Endometrial microvascular endothelial cells (primary cell): ENCODE measurements around the gene LSM12. TPM values are rescaled to one million over a fixed set of nuclear protein-coding genes. Genes with fewer than 3 reads are reported as not detected.

ENCODE experiments used
- in situ Hi-C: cut with HindIII; loops from 2 replicates; pipeline ENCODE4 v1.10.0; 2017; ENCODE audit warnings: low sequenced_read_pairs, low pct_unique_long_range_greater_than_20kb; ENCODE audit errors: inconsistent ontology term
- total RNA-seq: library from RNA; depleted of rRNA; stranded (reverse); fragments of >200 nt; gene quantifications from one replicate; pipeline ENCODE4 v1.2.3, GENCODE V29; 2015; ENCODE audit errors: inconsistent ontology term

The LSM12 gene
- total RNA-seq, 1 donor from 2014 or later: 61.8 TPM

DNA sequence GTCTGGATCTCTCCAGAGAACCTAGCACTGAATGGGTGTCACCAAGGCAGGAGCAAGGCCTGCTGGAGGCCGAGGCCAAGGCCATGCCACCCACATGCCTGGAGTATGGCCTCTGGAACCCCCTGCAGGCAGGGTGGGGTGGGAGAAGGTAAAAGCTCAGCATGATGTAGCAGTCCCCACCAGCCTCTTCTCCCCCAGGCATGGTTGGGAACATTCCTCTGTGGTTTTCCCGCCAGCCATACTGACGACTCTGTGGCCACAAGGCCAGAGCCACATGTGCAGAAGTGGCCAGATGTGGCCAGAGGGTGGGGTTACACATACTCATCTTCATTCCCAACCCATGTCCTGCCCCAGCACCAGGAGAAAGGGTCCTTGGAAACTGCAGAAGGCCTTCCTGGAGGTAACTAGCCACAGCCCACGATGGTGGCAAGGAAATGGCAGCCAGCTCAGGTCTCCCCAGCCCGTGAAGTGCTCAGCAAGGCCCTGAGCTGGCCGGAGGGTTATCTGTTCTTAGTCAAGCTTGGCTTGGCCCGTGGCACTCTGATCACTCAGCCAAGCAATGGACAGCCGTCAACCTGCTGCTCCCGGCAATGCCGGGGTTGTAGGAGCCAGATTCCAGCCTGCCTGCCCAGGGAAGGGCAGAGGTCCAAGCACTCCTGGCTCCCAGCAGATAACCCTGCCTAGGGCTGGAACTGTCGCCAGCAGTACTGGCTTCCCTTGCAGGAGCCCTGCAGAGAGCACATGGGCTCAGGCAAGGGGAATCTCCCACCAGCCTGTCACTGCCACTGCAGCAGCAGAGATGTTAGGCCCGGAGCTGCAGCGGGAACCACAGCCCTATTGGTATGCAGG is 30.9 kb upstream of the LSM12 start:
- in situ Hi-C loops: no loop called here

DNA sequence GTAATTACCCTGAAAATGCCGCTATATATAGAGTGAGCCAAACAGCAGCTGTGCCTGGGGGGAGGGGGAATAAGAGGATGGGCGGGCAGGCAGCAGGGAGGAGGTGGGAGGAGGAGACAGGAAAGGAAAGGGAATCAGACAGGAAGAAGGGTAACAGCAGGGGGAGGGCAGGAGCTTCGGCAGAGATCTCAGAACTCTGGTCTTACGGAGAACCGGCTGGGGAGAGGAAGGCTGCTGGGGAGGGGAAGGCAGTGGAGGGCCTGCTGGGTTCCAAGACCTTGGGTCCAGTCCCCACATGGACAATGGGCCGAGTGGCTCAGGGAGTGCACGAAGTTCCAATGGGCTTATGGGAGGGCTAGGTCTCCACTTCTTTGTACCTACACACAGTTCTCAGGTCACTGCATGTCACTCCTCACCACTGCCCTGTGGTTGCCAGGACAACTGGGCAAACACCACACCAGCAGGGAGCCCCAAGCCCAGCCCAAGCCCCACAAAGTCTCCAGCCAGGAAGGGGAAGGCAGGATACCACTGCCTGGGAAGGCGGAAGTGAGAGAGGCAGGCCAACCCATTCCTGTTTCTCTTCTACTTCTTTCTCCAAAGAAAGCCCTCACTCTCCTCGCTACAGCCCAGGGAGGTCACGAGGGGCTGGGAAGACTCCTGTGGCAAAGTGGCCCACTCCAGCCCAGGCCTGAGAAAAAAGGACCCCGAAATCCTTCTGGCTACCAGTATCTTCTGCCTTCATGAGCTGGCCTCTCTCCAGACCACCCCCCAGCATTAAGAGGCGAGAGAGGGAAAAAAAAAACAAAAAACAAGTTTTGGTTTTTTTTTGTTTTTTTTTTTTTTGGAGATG is 29.4 kb upstream of the LSM12 start:
- in situ Hi-C loops: no loop called here

DNA sequence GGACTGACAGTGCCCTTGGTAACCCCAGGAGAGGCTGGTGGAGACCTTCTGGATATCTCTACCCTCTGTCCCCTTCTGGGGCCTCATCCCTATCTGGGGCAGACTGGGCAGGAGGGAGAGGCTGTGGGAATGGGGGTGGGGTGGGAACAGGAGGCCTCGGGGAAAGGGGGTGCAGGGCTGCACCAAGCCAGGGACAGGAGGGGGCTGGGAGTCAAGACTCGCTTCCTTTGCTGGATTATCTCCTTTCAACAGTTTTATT is 28.8 kb upstream of the LSM12 start:
- in situ Hi-C loops: no loop called here

DNA sequence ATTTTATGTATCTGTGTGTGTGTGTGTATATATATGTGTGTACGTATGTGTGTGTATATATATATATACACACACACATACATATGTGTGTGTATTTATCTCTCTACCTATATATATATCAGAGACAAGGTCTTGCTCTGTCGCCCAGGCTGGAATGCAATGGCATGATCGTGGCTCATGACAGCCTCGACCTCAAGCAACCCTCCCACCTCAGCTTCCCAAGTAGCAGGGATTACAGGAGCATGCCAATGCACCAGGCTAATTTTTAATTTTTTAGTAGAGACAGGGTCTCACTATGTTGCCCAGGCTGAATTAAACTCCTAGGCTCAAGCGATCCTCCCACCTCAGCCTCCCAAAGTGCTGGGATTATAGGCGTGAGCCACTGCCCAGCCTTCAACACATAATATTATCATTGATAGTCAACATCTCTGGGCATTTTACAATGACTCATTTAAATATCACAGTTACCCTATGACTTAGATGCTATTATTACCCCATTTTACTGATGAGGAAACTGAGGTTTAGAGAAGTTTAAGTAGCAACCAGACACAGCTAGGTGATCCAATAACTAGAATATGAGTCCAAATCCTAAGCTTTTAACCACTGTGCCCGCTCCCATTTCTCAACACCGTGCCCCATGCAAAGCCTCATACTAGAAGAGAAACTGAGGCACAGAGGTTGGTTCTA is 28.4 kb upstream of the LSM12 start:
- in situ Hi-C loops: no loop called here

DNA sequence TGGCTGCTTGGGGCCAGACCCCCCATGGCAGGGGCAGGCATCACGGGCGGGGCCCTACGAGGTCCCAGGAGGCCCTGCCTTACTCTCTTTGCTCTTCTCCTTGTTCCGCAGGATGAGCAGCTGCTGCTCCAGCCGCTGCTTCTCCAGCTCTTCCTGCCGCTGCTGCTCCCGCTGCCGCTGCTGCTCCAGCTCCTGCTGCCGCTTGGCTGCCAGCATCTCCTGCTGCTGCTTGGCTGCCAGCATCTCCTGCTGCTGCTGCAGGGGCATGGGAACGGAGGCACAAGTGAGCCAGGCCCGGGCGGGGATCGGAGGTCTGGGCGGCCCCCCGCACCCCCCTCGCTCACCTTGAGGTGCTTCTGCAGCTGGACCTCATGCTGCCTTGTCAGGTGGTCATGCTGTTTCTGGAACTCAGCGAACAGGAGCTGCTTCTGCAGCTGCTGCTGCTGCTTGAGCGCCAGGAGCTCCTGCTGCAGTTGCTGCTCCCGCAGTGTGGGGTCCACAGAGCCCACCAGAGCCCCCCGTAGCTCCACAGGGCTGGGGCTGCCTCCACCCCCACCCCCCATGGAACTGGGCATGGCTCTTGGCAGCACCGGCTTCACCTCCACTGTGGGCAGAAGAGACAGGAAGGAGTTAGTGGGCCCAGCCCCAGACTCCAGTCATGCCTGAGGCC is 26.9 kb upstream of the LSM12 start:
- in situ Hi-C loops: no loop called here

DNA sequence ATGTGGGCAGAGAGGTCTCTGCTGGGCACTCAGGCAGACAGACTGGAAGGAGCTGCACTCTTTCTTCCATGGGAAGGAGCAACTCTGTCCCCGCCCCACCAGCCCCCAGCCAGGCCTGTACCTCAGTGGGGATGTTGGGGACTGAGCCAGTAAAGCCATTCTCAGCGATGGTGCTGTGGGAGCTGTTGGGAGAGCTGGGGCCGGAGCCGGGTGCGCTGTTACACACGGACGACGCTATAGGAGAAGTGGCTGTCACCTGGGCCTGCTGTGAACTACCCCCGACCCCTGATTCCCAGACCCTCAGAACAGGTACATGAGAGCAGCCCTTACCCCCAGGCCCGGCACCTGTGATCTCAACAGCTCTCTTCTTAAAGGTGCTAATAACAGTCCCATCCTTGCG is 25.6 kb upstream of the LSM12 start:
- in situ Hi-C loops: no loop called here

DNA sequence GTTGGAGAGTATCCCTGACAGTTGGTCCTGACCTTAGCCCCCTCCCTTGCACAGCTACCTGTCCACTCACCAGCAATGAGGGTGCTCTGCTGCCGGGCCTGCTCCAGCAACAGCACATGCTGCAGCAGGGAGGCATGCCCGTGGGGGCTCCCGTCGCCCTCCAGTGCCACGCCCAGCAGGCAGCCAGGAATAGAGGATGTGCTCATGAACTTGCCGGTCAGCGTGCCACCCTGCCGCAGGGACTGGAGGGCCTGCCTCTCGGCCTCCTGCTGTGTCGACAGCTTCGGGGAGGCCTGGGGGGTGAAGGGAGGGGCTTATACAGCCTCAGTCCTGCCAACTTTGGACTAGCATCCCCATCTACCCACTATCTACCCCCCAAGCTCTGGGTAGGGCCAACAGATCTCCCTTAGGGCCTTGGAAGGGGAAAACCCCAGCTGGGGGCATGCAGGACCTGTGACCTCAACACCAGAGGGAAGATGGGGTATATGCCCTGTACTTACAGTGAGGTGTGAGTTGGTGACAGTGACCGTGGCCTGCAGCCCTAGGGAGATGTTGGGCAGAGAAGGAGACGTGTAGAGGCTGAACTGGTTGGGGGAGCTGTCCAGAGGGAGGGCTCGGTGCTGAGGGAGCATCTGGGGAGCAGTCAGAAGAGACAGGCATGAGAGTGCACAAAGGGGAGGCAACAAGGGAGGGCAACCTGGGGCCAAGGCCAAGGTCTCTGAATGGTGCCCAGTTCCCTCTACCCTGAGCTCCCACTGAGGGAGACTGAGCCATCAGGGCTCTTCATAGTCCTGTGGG is 24.9 kb upstream of the LSM12 start:
- in situ Hi-C loops: no loop called here

DNA sequence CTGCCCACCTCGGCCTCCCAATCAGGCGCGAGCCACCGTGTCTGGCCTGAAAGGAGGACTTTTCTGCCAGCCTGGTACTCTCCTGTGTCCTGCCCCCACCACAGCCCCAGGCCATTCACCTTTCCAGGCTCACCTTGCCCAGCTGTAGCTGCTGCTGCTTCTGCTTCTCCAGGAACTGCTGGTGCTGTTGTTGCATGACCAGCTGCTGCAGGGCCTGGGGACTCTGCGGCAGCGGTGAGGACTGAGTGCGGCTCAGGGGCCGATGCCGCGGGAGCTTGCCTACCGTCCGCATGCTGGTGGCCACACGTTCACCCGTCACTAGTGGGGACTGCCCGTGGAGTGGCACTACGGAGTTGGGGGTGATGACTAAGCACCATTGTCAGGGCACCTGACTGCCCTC is 21.8 kb upstream of the LSM12 start:
- in situ Hi-C loops: no loop called here

DNA sequence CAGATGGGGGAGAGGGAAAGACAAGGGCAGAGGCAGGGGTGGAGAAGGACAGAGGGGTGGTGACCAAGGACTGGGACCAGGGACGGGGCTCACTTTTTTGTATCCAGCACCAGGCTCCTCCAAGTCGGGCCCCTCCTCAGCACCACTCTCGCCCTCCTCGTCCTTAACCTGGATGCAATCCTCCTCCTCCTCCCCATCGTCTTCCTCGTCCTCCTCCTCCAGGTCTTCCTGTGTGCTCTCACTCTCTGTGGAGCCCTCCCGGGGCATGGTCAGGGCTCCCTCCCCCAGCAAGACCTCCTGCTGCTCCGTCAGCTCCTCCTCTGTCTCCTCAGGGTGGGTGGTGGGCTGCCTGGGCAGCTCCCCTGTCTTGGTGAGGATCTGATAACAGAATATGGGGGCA is 20.8 kb upstream of the LSM12 start:
- in situ Hi-C loops: no loop called here

DNA sequence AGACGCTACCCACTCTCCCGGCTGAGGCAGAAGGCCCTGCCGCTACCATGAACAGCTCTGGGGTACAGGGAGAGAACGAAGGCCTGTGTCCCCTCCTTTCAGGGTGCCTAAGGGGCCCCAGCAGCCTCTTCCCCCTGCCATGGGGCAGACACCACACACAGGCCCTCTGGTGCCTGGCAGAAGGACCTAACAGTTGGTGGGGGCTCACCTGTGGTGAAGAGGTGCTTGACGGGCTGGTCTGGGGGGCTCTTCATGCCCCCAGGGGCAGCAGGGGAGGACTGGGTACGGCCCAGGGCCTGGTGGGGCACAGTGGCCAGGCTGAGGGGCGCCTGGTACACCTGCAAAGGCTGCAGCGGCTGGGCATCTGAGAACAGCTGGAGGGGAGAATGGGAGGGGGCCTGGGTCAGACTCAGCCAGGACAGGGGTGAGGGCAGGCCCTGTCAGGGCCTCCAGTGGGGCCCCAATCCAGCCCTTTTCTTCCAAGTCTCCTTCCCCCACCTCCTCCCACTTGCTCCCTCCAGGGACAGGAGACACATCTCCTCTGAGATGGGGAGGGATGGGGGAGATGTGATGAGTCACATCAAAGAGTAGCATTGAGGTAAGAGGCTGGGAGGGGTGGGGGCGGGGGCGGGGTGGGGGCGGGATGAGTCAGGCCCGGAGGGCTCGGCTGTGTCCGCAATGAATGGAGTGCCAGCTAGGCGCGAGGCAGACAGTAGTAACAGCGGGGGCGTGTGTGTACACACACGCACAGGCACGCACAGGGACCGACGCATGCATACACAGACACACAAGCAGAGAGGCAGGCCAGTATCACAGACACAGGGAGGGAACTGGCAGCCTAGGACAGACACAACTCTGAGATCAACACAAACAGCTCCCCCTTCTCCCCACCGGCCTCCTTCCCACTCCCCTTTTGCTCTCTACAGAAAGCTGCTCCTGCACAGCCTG is 20.2 kb upstream of the LSM12 start:
- in situ Hi-C loops: no loop called here

DNA sequence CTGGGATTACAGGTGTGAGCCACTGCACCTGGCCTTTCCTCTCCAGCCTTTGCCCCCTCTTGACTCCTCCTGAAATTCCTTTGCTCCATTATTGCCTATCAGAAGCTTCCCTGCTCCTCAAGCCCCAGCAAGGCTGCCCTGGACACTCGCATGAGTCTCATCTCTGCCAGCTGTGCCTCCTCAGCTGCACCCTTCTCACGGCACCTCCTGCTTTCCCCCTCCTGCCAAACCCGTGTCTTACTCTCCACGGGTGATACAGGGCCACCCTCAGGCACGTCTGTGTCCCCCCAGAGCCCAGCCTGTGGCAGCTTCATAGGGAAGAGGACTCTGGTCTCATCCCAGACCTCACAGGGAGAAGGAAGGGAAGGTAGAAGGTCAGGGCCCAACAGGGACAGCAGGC is 19.4 kb upstream of the LSM12 start:
- in situ Hi-C loops: no loop called here

DNA sequence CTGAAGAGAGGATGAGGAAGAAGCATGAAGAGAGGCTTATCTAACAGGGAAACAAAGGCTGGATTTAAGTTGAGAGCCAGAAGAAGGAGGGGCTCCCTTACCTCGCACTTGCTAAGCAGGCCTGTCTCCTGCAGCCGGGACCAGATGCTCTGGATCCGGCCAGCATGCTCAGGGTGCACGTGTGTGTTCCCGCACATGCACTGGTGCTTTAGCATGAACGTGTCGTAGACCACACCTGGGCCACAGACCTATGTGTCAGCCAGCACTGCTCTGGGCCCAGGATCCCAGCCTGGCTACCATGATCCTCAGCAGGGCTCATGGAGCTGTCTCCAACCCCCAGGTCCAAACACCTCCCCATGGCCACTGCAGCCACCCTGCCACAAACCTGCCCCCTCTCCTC is 18.4 kb upstream of the LSM12 start:
- in situ Hi-C loops: no loop called here

DNA sequence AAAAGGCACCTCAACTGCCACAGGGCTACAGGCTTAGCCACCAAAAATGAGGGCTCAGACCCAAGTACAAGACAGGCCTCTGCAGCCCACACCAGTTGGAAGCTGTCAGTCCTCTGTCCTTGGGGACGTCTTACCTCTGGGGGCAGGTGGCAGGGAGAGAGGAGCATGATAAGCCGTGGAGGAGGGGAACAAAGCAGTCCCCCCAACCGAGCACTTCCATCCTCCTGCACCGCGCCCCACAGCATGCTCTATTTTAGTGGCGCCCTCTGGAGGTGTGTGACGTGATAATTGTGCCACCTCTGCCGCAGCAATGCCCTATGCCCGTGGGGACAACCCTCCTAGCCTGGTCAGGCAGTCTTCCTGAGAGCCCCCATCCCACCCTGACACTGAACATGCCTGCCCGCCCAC is 17.7 kb upstream of the LSM12 start:
- in situ Hi-C loops: no loop called here

DNA sequence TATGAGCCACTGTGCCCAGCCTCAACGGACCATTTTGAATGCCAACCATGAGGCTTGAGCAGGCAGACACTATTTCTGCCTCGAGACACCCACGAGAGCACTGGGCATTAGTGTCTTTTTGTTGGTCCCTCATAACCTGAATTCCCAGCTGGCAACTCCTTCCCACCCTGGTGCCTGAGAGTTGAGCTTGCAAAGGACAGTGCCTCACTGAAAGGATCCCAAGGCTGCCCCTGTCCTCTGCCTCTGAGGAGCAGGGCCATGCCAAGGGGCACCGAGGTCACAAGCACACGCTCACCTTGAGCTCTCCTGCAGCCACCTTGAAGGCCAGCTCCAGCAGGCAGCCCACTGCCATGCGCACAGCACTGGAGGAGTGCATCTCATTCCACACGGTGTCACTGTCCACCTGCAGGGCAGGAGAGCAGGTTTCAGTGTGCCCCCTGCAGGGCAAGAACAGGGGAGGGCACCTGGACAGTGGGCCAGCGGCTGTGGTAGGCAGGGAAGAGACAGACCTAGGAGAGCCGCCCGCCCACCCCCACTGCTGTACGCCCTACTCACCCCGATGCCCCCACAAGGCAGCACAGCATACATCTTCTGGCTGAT is 16.9 kb upstream of the LSM12 start:
- in situ Hi-C loops: no loop called here

DNA sequence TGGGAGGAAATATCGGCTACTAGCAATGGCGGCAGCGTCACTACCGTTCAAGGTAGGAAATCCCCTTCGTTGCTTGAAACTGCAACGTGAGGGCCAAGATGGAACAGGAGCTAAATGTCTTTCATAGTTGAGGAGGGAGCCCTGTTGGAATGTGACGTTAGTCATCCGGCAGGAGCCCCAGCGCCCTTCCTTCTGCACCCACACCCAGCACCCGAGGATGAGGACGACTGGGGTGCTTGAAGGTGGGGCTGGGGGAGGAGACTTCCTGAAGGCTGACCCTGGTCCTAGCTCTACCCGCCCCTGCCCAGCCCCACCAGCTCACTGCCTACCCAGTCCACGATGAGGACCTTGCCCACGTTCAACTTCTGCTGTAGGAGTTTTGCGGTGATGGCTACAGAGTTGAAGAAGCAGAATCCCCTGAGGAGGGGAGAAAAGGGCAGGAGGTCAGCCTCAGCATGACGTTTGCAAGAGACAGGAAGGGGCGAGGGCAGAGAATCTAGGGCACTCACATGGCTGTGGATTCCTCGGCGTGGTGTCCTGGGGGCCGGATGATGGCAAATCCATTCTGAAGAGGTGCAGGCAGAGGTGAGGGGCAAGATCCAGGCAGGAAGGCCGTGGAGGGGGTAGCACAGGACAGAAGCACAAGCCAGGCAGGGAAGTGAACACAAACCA is 15.9 kb upstream of the LSM12 start:
- in situ Hi-C loops: no loop called here

DNA sequence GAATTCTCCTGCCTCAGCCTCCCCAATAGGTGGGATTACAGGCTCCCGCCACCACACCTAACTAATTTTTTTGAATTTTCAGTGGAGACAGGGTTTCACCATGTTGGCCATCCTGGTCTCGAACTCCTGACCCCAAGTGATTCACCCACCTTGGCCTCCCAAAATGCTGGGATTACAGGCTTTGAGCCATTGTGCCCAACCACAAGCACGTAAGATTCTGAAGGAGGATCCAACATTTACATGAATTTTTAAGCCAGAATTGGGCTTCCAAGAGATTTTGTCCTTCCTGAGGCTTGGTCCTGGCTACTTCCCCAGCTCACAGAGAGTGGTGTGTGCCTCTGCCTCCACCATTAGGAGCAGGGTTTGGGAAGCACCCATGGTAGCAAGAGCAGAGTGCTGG is 15.2 kb upstream of the LSM12 start:
- in situ Hi-C loops: no loop called here
